Muscle of leg (tissue), 11 donors: ENCODE results near the gene CACNA2D2. TPM values are rescaled to one million over a fixed set of nuclear protein-coding genes. Genes with fewer than 3 reads are reported as not detected.

Experiments used
- DNase-seq: peaks from one replicate; pipeline ENCODE4 v3.0.0; 2013
- H3K27ac ChIP-seq: one replicate; pipeline ENCODE4 v1.5.1; 2013; ENCODE audit warnings: mild to moderate bottlenecking, low read length, control low read depth
- H3K27me3 ChIP-seq: one replicate; pipeline ENCODE4 v1.6.1; 2013; ENCODE audit warnings: low read length; ENCODE audit not compliant: control insufficient read depth, insufficient read depth
- H3K36me3 ChIP-seq: one replicate; pipeline ENCODE4 v1.6.1; 2013; ENCODE audit warnings: low read length; ENCODE audit not compliant: control insufficient read depth, insufficient read depth
- H3K4me1 ChIP-seq: one replicate; pipeline ENCODE4 v1.6.1; 2013; ENCODE audit warnings: low read length; ENCODE audit not compliant: control insufficient read depth, insufficient read depth
- H3K4me3 ChIP-seq: one replicate; pipeline ENCODE4 v1.5.1; 2013; ENCODE audit warnings: low read length, control low read depth
- H3K9me3 ChIP-seq: replicated peaks from 2 replicates; pipeline ENCODE4 v1.6.1; 2013; ENCODE audit warnings: low read depth, low read length; ENCODE audit not compliant: control insufficient read depth
- WGBS: methylation state at CpG from one replicate; pipeline ENCODE4 v1.1.5; 2013; ENCODE audit warnings: missing lambda C conversion rate; ENCODE audit not compliant: insufficient coverage; 5-methylcytosine and 5-hydroxymethylcytosine counted together
- polyA plus RNA-seq, 8 donors: library from polyadenylated mRNA; unstranded; fragments of 120-200 nt; gene quantifications; one replicate each; pipeline versions ENCODE4 v1.2.1 to v1.2.3, GENCODE V29; 2013; ENCODE audit warnings: inconsistent platforms in 1 of 8, low replicate concordance in 1 of 8; ENCODE audit not compliant: insufficient read length in 8 of 8, insufficient read depth in 1 of 8
- total RNA-seq: library from RNA; stranded (reverse); fragments of 120-200 nt; gene quantifications from one replicate; pipeline ENCODE4 v1.2.4, GENCODE V29; 2013

Gene CACNA2D2
- total and polyA plus RNA-seq, 9 donors = 3.0 to 12.6 (median 9.3) TPM

DNA sequence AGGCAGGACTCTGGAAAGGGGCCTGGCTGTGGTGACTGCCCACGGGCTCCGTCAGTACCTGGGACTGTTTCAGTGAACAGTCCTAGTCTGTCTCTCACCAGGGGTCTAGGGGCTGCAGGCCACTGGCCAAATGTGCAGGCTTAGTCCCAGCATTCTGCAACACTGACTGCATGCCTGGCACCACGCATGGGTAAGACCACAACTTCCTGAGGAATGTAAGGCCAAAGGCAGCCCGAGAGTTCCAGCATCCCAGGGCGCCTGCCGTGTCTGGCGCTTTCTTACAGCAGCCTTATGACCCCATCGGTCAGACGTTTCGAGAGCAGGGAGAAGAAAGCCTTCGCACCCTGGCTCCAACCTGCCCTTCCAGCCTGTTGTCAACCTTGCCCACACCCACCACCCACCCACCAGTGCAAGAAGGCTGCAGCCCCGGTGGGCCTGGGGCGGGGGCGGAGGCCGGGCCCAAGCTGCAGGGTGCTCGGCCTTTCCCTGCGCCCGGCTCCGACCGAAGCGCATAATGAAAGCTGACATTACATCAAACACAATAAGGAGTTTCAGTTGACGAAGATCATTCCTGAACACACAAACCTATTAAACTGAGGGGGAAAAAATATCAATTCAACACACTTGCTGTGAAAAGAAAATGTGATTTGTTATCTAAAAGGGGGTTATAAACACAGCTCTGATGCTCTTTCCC, 114.6 kb downstream of the CACNA2D2 start:
- Histone ChIP-seq H3K27ac (no peak overlapping the region), H3K27me3 (no peaks in the 10 kb centered on the region), H3K36me3 (no peaks in the 10 kb centered on the region), H3K4me1 (peaks cover 59% of the 10 kb centered on the region), H3K9me3 (no peaks in the 10 kb centered on the region), H3K4me3 (no peak overlapping the region)
- DNase-seq = no peak
- 63% methylated on average over 10 of the region's 22 CpGs for WGBS

DNA sequence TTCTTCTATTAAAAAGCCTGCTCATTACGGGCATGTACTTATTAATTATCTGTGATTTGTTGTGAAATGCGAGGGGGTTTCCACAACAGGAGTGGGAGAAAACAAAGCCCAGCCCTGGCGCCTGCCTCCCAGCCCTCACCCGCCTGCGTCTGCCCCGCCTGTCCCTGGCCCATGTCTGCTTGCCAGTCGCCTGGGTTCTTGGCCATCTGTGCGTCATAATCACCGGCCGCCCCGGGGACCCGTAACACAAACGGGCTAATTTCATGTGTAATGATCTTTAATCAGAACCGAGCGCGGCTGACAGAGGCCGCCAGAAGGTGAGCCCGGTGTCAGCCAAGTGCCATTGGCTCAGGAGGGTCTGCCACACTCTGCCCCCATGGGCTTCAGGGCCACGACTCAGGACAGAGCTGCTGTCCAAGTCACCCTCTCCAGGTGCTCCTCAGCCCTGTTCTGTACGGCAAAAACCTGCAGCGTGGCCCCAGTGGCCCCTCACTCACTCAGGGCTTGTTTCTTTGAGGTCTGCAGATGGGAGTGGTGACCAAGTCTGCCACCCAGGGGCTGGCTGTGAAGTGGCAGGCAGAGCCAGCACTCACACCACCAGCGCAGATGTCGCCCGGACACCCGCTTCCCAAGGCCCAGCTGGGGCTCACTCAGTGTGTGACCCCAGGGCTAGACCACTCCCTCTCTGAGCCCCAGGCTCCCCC, 115.3 kb downstream of the CACNA2D2 start:
- Histone ChIP-seq H3K9me3 (no peaks in the 10 kb centered on the region), H3K4me3 (no peak overlapping the region), H3K36me3 (no peaks in the 10 kb centered on the region), H3K27me3 (no peaks in the 10 kb centered on the region), H3K27ac (no peak overlapping the region), H3K4me1 (peaks cover 57% of the 10 kb centered on the region)
- no peak for DNase-seq
- 65% methylated on average over 17 of the region's 25 CpGs for WGBS

GRCh38 chr3:50385754-50386153, 117.7 kb downstream of the CACNA2D2 start:
- DNase-seq = no peak
- WGBS = 73% methylated on average over 6 of the region's 13 CpGs
- Histone ChIP-seq H3K9me3 (no peaks in the 10 kb centered on the region), H3K36me3 (no peaks in the 10 kb centered on the region), H3K4me1 (peaks cover 47% of the 10 kb centered on the region), H3K4me3 (no peak overlapping the region), H3K27ac (no peak overlapping the region), H3K27me3 (no peaks in the 10 kb centered on the region)

GRCh38 chr3:50383750-50384149, 119.7 kb downstream of the CACNA2D2 start:
- Histone ChIP-seq H3K4me3 (no peak overlapping the region), H3K9me3 (no peaks in the 10 kb centered on the region), H3K4me1 (peaks cover 34% of the 10 kb centered on the region), H3K27me3 (no peaks in the 10 kb centered on the region), H3K27ac (no peak overlapping the region), H3K36me3 (no peaks in the 10 kb centered on the region)
- no peak for DNase-seq
- WGBS = 82% methylated on average over 5 of the region's 6 CpGs

DNA sequence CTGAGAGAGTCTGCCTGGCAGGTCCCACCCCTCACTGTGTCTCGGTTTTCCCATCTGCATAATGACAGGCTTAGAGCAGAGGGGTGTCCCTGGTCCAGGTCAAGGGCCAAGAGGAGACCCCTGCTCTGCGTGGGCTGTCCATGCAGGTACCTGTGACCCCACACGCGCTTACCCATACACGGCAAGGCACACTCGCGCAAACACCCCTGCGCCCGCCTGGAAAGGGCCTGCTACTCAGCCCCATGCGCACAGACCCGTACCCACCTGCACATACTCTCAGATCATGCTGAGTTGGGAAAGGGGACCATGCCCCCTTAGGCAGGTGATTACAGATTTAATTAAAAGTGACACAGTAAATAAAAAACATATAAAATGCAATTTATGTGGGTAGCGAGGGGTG, 120.7 kb downstream of the CACNA2D2 start:
- no peaks in the 10 kb centered on the region for H3K9me3 ChIP-seq
- no peaks in the 10 kb centered on the region for H3K36me3 ChIP-seq
- 64% methylated on average over 7 of the region's 12 CpGs for WGBS
- peaks cover 26% of the 10 kb centered on the region for H3K4me1 ChIP-seq
- H3K27me3 ChIP-seq = no peaks in the 10 kb centered on the region
- DNase-seq = no peak
- H3K27ac ChIP-seq = peak overlapping the region; percentile 47
- H3K4me3 ChIP-seq = no peak overlapping the region

DNA sequence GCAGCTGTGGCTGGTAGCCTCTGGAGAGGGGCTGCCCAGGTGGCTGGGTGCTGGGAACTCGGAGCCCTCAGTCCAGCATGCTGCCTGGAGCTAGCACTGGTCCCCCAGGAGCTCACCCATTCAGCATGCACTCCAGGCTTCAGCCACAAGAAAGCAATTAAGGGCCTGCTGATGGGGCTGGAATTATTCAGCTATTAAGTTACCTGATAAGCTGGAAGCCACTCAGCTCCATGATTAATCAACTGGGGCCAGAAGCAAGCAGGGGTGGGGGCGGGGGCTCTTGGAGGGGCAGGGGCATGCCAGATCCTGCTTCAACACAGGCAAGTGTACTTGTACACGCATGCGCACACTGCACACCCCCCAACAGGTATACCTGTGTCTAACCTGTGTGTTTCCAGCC, 122.1 kb downstream of the CACNA2D2 start:
- Histone ChIP-seq H3K4me3 (no peak overlapping the region), H3K27ac (no peak overlapping the region), H3K27me3 (no peaks in the 10 kb centered on the region), H3K9me3 (no peaks in the 10 kb centered on the region), H3K4me1 (peaks cover 21% of the 10 kb centered on the region), H3K36me3 (no peaks in the 10 kb centered on the region)
- no peak for DNase-seq
- 96% methylated on average over 2 of the region's 4 CpGs for WGBS

DNA sequence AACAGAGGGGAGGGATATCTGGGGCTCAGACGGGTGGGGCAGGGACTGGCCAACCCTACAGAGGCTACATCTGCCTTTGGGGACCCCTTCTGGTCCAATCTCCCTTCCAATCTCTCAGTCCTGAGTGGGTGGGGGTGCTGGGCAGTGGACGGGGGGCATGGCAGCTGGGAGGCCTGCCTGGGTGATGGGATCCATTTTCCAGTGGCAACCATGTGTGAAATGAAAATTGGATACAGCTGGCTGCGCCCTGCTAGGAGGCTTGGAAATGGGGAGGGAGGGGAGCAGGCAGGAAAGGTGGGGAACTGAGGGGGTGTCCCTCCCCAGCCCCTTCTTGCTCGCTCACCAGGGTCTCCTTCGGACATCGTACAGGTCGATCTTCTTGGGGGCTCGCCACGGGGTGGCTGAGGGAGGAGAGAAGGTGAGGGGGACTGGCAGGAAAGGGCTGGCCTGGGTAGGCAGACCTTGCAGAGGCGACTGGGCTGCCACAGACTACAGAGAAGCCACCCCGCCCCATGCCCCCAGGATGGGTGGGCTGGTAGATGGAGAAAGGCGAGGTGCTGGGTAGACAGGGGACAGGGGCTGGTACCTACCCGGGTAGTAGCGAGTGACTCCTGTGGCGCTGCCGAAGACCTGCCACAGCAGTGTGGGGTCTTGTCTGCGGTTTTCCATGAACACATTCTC, 122.9 kb downstream of the CACNA2D2 start:
- H3K9me3 ChIP-seq = no peaks in the 10 kb centered on the region
- H3K27ac ChIP-seq = no peak overlapping the region
- no peak overlapping the region for H3K4me3 ChIP-seq
- H3K4me1 ChIP-seq = peaks cover 21% of the 10 kb centered on the region
- H3K27me3 ChIP-seq = no peaks in the 10 kb centered on the region
- no peaks in the 10 kb centered on the region for H3K36me3 ChIP-seq
- no peak for DNase-seq
- WGBS = 76% methylated on average over 14 of the region's 17 CpGs

DNA sequence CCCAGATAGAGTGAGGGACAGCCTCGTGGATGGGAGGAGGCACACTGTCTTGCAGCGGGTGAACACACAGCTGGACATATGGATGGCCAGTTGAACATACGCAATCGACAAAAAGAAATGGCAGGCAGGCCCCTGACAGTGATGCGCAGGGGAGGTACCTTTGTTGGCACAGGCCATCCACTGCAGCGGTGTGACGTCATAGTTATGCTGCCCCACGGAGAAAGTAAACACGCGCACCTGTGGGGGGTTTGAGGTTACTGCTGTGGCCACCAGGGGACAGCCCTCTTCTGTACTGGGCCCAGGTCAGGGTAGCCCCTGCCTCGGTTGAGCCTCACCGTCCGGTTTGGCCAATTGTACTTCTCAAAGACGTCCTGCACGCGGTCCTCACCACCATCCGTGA, 124.7 kb downstream of the CACNA2D2 start:
- DNase-seq = no peak
- H3K9me3 ChIP-seq = no peaks in the 10 kb centered on the region
- no peak overlapping the region for H3K27ac ChIP-seq
- no peak overlapping the region for H3K4me3 ChIP-seq
- H3K36me3 ChIP-seq = no peaks in the 10 kb centered on the region
- 85% methylated on average over 16 of the region's 17 CpGs for WGBS
- H3K27me3 ChIP-seq = no peaks in the 10 kb centered on the region
- H3K4me1 ChIP-seq = peaks cover 21% of the 10 kb centered on the region

DNA sequence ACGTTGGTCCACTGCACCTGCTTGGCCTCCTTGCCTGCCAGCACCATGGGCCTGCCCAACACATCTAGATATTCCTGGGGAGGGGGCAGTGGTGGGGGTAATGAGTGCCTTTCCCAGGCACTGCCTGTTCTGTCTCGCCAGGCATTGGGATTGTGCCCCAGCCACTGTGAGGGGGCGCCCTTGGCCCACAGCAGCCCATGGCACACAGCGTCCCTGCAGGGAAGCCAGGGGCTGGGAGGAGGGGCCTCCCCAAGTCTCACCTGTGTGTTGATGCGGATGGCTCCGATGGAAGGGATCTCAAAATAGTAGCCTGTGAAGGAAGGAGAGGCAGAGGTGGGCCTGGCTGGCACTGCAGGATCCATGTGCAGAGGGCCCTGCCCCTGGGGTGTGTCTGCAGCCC, 125.4 kb downstream of the CACNA2D2 start:
- no peak for DNase-seq
- no peaks in the 10 kb centered on the region for H3K36me3 ChIP-seq
- H3K4me1 ChIP-seq = peaks cover 18% of the 10 kb centered on the region
- no peaks in the 10 kb centered on the region for H3K27me3 ChIP-seq
- no peak overlapping the region for H3K4me3 ChIP-seq
- H3K27ac ChIP-seq = no peak overlapping the region
- 78% methylated on average over 4 of the region's 6 CpGs for WGBS
- no peaks in the 10 kb centered on the region for H3K9me3 ChIP-seq

GRCh38 chr3:50375258-50375931, 128.0 kb downstream of the CACNA2D2 start:
- Histone ChIP-seq H3K9me3 (no peaks in the 10 kb centered on the region), H3K27me3 (no peaks in the 10 kb centered on the region), H3K4me3 (no peak overlapping the region), H3K36me3 (no peaks in the 10 kb centered on the region), H3K4me1 (peaks cover 19% of the 10 kb centered on the region), H3K27ac (no peak overlapping the region)
- DNase-seq = no peak
- WGBS = 48% methylated on average over 5 of the region's 7 CpGs
